Measurements from ENCODE around the gene CCDC38.

The CCDC38 gene

GRCh38 chr12:95963096-95963495 is 20.7 kb upstream of the CCDC38 start:
- H3K36me3 ChIP-seq (ENCODE audit: control insufficient read depth, insufficient read depth, low read length): no peaks in the 10 kb centered on the region
- H3K4me1 ChIP-seq (ENCODE audit: control insufficient read depth, insufficient read depth, low read length): no peaks in the 10 kb centered on the region
- H3K4me3 ChIP-seq (ENCODE audit: insufficient read depth, low read depth, low read length): no peak overlapping the region
- WGBS, 2 experiments: 89 to 91% methylated on average over 2 of the region's 2 CpGs
- no peak overlapping the region for H3K27ac ChIP-seq (ENCODE audit: insufficient read depth, low read depth, low read length, poor library complexity, severe bottlenecking)
- H3K9me3 ChIP-seq (ENCODE audit: control insufficient read depth, low read length): no peaks in the 10 kb centered on the region
- no peaks in the 10 kb centered on the region for H3K27me3 ChIP-seq (ENCODE audit: control insufficient read depth, insufficient read depth, low read length, poor library complexity, severe bottlenecking)

- Histone ChIP-seq H3K27me3 (ENCODE audit: control insufficient read depth, insufficient read depth, low read length, poor library complexity, severe bottlenecking) (no peaks in the 10 kb centered on the region), H3K36me3 (ENCODE audit: control insufficient read depth, insufficient read depth, low read length) (no peaks in the 10 kb centered on the region), H3K4me1 (ENCODE audit: control insufficient read depth, insufficient read depth, low read length) (no peaks in the 10 kb centered on the region), H3K4me3 (ENCODE audit: insufficient read depth, low read depth, low read length) (no peak overlapping the region), H3K27ac (ENCODE audit: insufficient read depth, low read depth, low read length, poor library complexity, severe bottlenecking) (no peak overlapping the region), H3K9me3 (ENCODE audit: control insufficient read depth, low read length) (no peaks in the 10 kb centered on the region)
- 90 to 91% methylated on average over 7 of the region's 7 CpGs for WGBS, 2 experiments
Observed at GRCh38 chr12:95962222-95962621, 19.8 kb upstream of the CCDC38 start.

- 89 to 95% methylated on average over 5 of the region's 5 CpGs for WGBS, 2 experiments
Observed at GRCh38 chr12:95960241-95960640, 17.8 kb upstream of the CCDC38 start.

GRCh38 chr12:95959107-95959506 is 16.7 kb upstream of the CCDC38 start:
- H3K36me3 ChIP-seq (ENCODE audit: control insufficient read depth, insufficient read depth, low read length): no peaks in the 10 kb centered on the region
- no peak overlapping the region for H3K4me3 ChIP-seq (ENCODE audit: insufficient read depth, low read depth, low read length)
- H3K9me3 ChIP-seq (ENCODE audit: control insufficient read depth, low read length): no peaks in the 10 kb centered on the region
- H3K27ac ChIP-seq (ENCODE audit: insufficient read depth, low read depth, low read length, poor library complexity, severe bottlenecking): no peak overlapping the region
- no peaks in the 10 kb centered on the region for H3K4me1 ChIP-seq (ENCODE audit: control insufficient read depth, insufficient read depth, low read length)
- 67 to 84% methylated on average over 1 of the region's 1 CpG for WGBS, 2 experiments
- no peaks in the 10 kb centered on the region for H3K27me3 ChIP-seq (ENCODE audit: control insufficient read depth, insufficient read depth, low read length, poor library complexity, severe bottlenecking)

More at GRCh38 chr12:95960241-95960640, 17.8 kb upstream of the CCDC38 start:
- Histone ChIP-seq H3K4me3 (ENCODE audit: insufficient read depth, low read depth, low read length) (no peak overlapping the region), H3K27me3 (ENCODE audit: control insufficient read depth, insufficient read depth, low read length, poor library complexity, severe bottlenecking) (no peaks in the 10 kb centered on the region), H3K4me1 (ENCODE audit: control insufficient read depth, insufficient read depth, low read length) (no peaks in the 10 kb centered on the region), H3K9me3 (ENCODE audit: control insufficient read depth, low read length) (no peaks in the 10 kb centered on the region), H3K36me3 (ENCODE audit: control insufficient read depth, insufficient read depth, low read length) (no peaks in the 10 kb centered on the region), H3K27ac (ENCODE audit: insufficient read depth, low read depth, low read length, poor library complexity, severe bottlenecking) (no peak overlapping the region)

- WGBS, 2 experiments: 72 to 79% methylated on average over 27 of the region's 27 CpGs
- Histone ChIP-seq H3K27me3 (ENCODE audit: control insufficient read depth, insufficient read depth, low read length, poor library complexity, severe bottlenecking) (no peaks in the 10 kb centered on the region), H3K27ac (ENCODE audit: insufficient read depth, low read depth, low read length, poor library complexity, severe bottlenecking) (no peak overlapping the region), H3K9me3 (ENCODE audit: control insufficient read depth, low read length) (no peaks in the 10 kb centered on the region), H3K4me3 (ENCODE audit: insufficient read depth, low read depth, low read length) (no peak overlapping the region), H3K36me3 (ENCODE audit: control insufficient read depth, insufficient read depth, low read length) (no peaks in the 10 kb centered on the region), H3K4me1 (ENCODE audit: control insufficient read depth, insufficient read depth, low read length) (no peaks in the 10 kb centered on the region)
Observed at GRCh38 chr12:95956557-95957145, 14.2 kb upstream of the CCDC38 start.

- 77 to 81% methylated on average over 7 of the region's 7 CpGs for WGBS, 2 experiments
- no peaks in the 10 kb centered on the region for H3K27me3 ChIP-seq (ENCODE audit: control insufficient read depth, insufficient read depth, low read length, poor library complexity, severe bottlenecking)
- no peak overlapping the region for H3K4me3 ChIP-seq (ENCODE audit: insufficient read depth, low read depth, low read length)
- H3K27ac ChIP-seq (ENCODE audit: insufficient read depth, low read depth, low read length, poor library complexity, severe bottlenecking): no peak overlapping the region
- H3K9me3 ChIP-seq (ENCODE audit: control insufficient read depth, low read length): no peaks in the 10 kb centered on the region
- H3K4me1 ChIP-seq (ENCODE audit: control insufficient read depth, insufficient read depth, low read length): no peaks in the 10 kb centered on the region
- no peaks in the 10 kb centered on the region for H3K36me3 ChIP-seq (ENCODE audit: control insufficient read depth, insufficient read depth, low read length)
Observed at GRCh38 chr12:95955549-95956159, 13.2 kb upstream of the CCDC38 start.

GRCh38 chr12:95953000-95953399 is 10.6 kb upstream of the CCDC38 start:
- H3K27me3 ChIP-seq (ENCODE audit: control insufficient read depth, insufficient read depth, low read length, poor library complexity, severe bottlenecking): no peaks in the 10 kb centered on the region
- H3K4me3 ChIP-seq (ENCODE audit: insufficient read depth, low read depth, low read length): no peak overlapping the region
- no peak overlapping the region for H3K27ac ChIP-seq (ENCODE audit: insufficient read depth, low read depth, low read length, poor library complexity, severe bottlenecking)
- no peaks in the 10 kb centered on the region for H3K36me3 ChIP-seq (ENCODE audit: control insufficient read depth, insufficient read depth, low read length)
- H3K9me3 ChIP-seq (ENCODE audit: control insufficient read depth, low read length): no peaks in the 10 kb centered on the region
- 79% methylated on average over 1 of the region's 1 CpG; no CpG with 5 or more reads in 1 of the 2 experiments for WGBS, 2 experiments
- no peaks in the 10 kb centered on the region for H3K4me1 ChIP-seq (ENCODE audit: control insufficient read depth, insufficient read depth, low read length)

- H3K4me1 ChIP-seq (ENCODE audit: control insufficient read depth, insufficient read depth, low read length): no peaks in the 10 kb centered on the region
- H3K36me3 ChIP-seq (ENCODE audit: control insufficient read depth, insufficient read depth, low read length): no peaks in the 10 kb centered on the region
- H3K4me3 ChIP-seq (ENCODE audit: insufficient read depth, low read depth, low read length): no peak overlapping the region
- H3K9me3 ChIP-seq (ENCODE audit: control insufficient read depth, low read length): no peaks in the 10 kb centered on the region
- H3K27me3 ChIP-seq (ENCODE audit: control insufficient read depth, insufficient read depth, low read length, poor library complexity, severe bottlenecking): no peaks in the 10 kb centered on the region
- H3K27ac ChIP-seq (ENCODE audit: insufficient read depth, low read depth, low read length, poor library complexity, severe bottlenecking): no peak overlapping the region
Observed at GRCh38 chr12:95951515-95951914, 9.1 kb upstream of the CCDC38 start.

GRCh38 chr12:95949477-95950206 is 7.2 kb upstream of the CCDC38 start:
- no peaks in the 10 kb centered on the region for H3K4me1 ChIP-seq (ENCODE audit: control insufficient read depth, insufficient read depth, low read length)
- peaks cover 5% of the 10 kb centered on the region for H3K27me3 ChIP-seq (ENCODE audit: control insufficient read depth, insufficient read depth, low read length, poor library complexity, severe bottlenecking)
- no peaks in the 10 kb centered on the region for H3K36me3 ChIP-seq (ENCODE audit: control insufficient read depth, insufficient read depth, low read length)
- H3K27ac ChIP-seq (ENCODE audit: insufficient read depth, low read depth, low read length, poor library complexity, severe bottlenecking): no peak overlapping the region
- H3K9me3 ChIP-seq (ENCODE audit: control insufficient read depth, low read length): no peaks in the 10 kb centered on the region
- WGBS, 2 experiments: 62 to 75% methylated on average over 2 to 3 of the region's 4 CpGs
- no peak overlapping the region for H3K4me3 ChIP-seq (ENCODE audit: insufficient read depth, low read depth, low read length)

GRCh38 chr12:95944108-95944704 is 1.8 kb upstream of the CCDC38 start:
- Histone ChIP-seq H3K36me3 (ENCODE audit: control insufficient read depth, insufficient read depth, low read length) (no peaks in the 10 kb centered on the region), H3K4me1 (ENCODE audit: control insufficient read depth, insufficient read depth, low read length) (no peaks in the 10 kb centered on the region), H3K9me3 (ENCODE audit: control insufficient read depth, low read length) (no peaks in the 10 kb centered on the region), H3K4me3 (ENCODE audit: insufficient read depth, low read depth, low read length) (no peak overlapping the region), H3K27me3 (ENCODE audit: control insufficient read depth, insufficient read depth, low read length, poor library complexity, severe bottlenecking) (peaks cover 19% of the 10 kb centered on the region), H3K27ac (ENCODE audit: insufficient read depth, low read depth, low read length, poor library complexity, severe bottlenecking) (no peak overlapping the region)
- WGBS, 2 experiments: 91 to 94% methylated on average over 10 of the region's 10 CpGs
